Activated CD4-positive, alpha-beta T cell treated with anti-CD3 and anti-CD28 coated beads for 4 hours (primary cell): ENCODE measurements around the gene SLC44A3.

Experiments used
- DNase-seq, 2 donors: peaks; one replicate each; pipeline ENCODE4 v3.0.0-alpha.2; 2020

Gene SLC44A3

GRCh38 chr1:94819945-94820746 is at the start of gene SLC44A3:
SLC44A3 (plus strand) TSS chr1:94820357; CDS start chr1:94820452, 95 bp downstream.
- peak in 1 of 2 donors; percentile 1 for DNase-seq

GRCh38 chr1:94772230-94772641 is 47.9 kb upstream of the SLC44A3 start:
- no peak for DNase-seq

GRCh38 chr1:94772845-94773244 is 47.3 kb upstream of the SLC44A3 start:
- DNase-seq, result no peak

DNA sequence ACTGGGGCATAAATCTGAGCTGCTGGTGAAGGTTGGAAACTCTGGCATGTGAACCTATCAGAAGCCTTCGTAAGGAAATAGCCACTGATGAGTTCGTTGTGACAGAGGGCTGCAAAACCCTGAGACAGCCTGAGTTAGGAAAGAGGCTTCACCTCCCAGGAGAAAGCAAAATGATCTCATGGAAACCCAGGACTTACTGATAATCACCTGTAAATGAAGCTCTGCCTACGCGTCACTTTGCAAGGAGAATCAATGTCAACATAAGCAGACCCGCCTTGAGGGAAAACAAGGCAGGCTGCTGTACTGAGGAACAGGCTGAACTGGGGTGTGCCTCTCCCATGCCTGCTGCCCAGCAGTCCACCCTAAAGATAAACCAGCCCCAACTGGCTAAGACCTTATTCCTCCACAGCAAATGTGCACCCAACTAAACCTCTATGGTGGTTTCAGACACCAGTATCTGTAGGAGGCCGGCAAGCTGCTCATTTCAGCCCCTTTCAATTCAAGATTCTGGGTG is 46.8 kb upstream of the SLC44A3 start:
- no peak for DNase-seq

DNA sequence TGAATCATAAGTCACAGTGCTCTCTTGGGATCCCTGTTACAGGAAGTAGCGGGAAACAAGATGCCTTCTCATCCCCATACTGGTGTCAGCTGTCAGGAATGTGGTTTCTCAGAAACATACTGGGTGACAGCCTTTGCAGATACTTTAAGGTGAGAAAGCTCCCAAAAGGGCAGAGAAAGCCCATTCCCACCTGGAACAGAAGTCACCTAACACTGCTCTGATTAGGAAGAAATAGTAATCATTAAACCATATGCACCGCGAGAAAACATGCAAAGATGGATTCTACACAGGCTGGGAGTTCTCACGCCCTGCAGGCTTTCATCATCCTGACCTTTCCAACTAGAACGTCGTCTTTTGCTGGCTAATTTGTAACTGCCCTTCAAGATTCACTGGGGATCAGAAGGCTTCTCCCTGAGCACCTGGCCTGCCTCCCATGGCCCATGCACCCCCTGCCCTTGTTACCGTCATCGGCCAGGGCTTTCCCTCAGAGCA is 46.2 kb upstream of the SLC44A3 start:
- DNase-seq, result no peak

DNA sequence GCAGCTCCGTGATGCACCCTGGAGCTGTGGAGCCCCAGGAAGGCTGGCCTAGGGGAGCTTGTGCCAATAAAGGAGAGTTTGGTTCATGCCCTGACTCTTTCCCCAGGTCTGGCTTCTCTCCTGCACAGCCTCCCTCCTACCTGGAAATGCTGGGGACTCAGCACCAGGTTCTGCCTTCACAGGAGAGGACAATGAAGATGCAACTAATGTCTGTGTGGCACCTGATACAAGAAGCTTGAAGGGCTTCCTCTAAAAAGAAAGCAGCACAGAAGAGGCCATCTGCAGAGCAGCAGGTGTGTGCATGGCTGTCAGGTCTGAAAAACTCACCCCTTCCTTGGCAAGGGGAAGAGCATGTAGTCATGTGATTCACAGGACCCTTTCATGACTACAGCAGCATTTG is 43.7 kb upstream of the SLC44A3 start:
- no peak for DNase-seq

GRCh38 chr1:94777281-94777680 is 42.9 kb upstream of the SLC44A3 start:
- no peak for DNase-seq

DNA sequence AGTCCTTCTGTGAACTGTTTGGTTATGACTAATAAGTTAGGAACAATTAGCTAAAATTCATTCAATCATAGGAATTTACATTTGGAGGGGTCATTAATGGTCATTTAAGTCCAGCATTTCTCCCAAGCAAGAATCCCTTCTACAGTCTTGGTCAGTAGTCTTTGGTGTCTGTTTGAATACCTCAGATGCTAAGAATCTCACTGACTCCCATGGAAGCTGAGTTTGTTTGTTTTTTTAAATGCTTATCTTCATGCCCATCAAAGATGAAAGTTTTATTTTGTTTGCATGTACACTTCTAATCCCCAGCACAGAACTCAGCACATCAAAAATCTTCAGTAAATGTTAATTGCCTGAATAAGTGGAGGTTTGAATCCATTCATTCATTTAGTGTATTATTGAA is 41.3 kb upstream of the SLC44A3 start:
- DNase-seq, result no peak

- DNase-seq, result no peak
These were observed 36.6 kb upstream of the SLC44A3 start for GRCh38 chr1:94783342-94784189.

DNA sequence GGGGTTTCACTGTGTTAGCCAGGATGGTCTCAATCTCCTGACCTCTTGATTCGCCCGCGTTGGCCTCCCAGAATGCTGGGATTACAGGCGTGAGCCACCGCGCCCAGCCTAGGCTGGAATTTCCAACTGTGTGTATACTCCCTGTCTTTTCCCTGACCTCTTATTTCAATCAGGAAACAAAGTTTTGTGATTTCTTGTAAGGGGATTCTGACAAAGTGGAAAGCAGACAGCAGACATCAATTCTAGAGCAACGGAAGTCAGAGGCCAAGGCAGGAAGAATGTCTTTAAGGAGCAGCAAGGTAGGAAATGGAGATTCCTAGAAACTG is 36.0 kb upstream of the SLC44A3 start:
- DNase-seq, result no peak

- no peak for DNase-seq
These were observed 32.5 kb upstream of the SLC44A3 start for GRCh38 chr1:94787691-94788090.

GRCh38 chr1:94790246-94790645 is 29.9 kb upstream of the SLC44A3 start:
- no peak for DNase-seq

DNA sequence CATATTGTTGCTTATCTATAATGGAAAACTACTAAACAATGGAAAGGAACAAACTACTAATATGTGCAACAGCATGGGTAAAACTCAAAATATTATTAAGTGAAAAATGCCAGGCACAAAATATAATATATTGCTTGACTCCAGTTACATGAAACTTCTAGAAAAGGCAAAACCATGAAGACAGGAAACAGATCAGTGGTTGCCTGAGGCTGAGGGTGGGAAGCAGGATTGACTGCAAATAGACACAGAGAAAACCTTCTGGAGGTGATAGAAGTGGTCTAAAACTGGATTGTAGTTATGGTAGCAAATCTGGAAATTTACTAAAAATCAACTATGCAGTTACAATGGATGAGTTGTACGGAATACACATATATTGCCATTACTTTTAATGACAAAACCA is 29.5 kb upstream of the SLC44A3 start:
- DNase-seq, result no peak

- DNase-seq, result no peak
These were observed 27.5 kb upstream of the SLC44A3 start for GRCh38 chr1:94792473-94793295.

DNA sequence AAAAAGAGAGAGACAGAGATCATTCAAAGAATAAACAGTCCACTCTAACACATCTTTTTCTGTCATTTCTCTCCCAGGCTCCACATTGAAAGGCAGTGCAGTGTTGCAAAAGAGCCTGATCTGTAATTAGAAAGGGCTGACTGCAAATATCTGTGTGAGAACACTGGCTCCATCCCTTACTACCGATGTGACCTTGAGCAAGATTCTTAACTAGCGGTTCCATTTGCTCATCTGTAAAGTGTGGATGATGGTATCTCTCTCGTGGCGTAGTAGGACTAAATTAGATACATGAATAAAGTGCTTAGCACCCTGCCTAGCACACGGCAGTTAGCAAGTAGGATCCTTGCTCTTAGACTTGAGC is 26.9 kb upstream of the SLC44A3 start:
- no peak for DNase-seq

DNA sequence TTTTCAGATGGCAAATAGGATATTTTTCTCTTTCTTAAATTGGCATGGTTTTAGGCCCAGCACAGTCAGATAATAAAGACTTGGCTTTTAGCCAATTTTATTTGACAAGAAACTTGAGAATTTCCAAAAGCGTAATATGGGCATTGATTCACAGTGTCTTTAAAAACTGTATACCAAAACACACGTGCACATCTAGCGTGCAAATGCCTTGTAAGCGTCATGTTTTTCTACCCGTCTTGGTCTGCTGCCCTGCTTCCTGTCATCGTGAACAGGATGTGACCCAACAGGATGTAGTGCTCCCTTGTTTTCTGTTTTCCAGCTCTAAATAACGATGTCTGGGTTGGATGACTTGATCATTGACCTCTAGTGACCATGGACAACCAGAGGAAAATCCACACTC is 24.7 kb upstream of the SLC44A3 start:
- DNase-seq, result no peak

DNA sequence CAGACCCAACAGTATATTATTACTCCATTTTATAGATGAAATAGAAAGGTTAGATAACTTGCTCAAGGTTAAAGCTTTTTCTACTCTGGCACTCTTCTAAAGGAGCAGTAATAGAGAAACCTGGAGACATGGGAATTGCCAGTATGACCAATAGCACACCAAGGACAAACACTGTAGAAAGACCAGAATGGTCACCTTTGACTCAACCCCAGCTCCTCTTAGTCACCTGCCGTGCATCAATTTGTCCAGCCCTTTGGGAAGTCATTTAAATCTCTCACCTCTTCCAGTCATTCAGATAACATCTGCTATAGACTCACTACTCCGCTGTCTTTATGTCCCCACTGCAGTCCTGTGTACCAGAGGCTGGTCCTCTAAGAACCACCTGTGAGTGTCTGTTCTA is 23.9 kb upstream of the SLC44A3 start:
- no peak for DNase-seq

- no peak for DNase-seq
These were observed 22.9 kb upstream of the SLC44A3 start for GRCh38 chr1:94797291-94797690.

GRCh38 chr1:94798054-94798453 is 22.1 kb upstream of the SLC44A3 start:
- DNase-seq, result no peak

DNA sequence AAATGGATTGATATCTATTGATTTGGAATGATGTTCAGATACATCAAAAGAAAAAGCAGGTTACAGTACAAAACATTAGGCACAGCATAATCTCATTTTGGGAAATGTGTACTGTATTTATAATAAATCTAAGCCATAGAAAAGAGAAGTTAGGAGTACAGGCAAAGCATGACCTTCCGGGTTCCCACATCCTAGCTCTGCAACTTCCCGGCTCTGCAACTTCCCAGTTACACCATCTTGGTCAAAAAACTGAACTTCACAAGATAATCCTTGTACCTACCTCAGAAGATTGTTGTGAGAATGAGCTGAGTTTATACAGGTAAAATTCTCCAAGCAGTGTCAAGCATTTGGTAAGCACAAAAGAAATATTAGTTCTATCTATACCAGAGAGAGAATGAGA is 21.7 kb upstream of the SLC44A3 start:
- DNase-seq, result no peak

DNA sequence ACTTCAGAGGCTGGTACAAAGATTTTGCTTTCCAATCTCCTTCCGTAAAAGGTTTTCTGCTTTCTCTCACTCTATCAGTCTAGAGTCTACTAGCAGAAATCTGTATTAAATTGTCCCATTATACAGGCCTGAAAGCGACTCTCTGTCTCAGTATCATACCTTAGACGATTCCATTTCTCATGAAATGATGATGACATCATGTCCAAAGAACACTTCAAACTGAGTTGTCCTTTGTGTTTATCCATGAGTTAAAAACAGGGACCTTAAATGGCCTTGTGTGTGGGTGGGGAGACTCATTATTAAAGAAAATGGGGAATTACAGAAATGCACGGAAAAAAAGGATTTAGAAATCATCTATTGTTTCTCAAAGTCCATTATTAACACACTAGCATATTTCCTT is 21.0 kb upstream of the SLC44A3 start:
- no peak for DNase-seq

GRCh38 chr1:94801919-94802546 is 18.1 kb upstream of the SLC44A3 start:
- no peak for DNase-seq

GRCh38 chr1:94803106-94803505 is 17.1 kb upstream of the SLC44A3 start:
- DNase-seq, result no peak
